C4-2B (cell line): ENCODE results near the gene KCNA1.

Source experiments
- H3K27ac ChIP-seq: fragments of 450-650 bp; 2 replicates; pipeline ENCODE4 v1.5.1; 2017
- CTCF ChIP-seq: fragments of 450-650 bp; conservative IDR thresholded peaks from 2 replicates; pipeline ENCODE4 v1.5.1; 2017; ENCODE audit warnings: mild to moderate bottlenecking
- ZFX ChIP-seq: fragments of 450-650 bp; IDR thresholded peaks from 2 replicates; pipeline ENCODE4 v1.6.1; 2017

KCNA1 gene

GRCh38 chr12:4954621-4955354 is 45.1 kb downstream of the KCNA1 start:
- H3K27ac ChIP-seq: no peak overlapping the region
- TF ChIP-seq ZFX (no peak), CTCF (no peak)

- TF ChIP-seq CTCF (no peak), ZFX (no peak)
Observed at GRCh38 chr12:4956054-4956453, 46.3 kb downstream of the KCNA1 start.

GRCh38 chr12:4956968-4957367 is 47.3 kb downstream of the KCNA1 start:
- no peak overlapping the region for H3K27ac ChIP-seq
- TF ChIP-seq ZFX (no peak), CTCF (peak; percentile 13)

More at GRCh38 chr12:4956054-4956453, 46.3 kb downstream of the KCNA1 start:
- no peak overlapping the region for H3K27ac ChIP-seq

- no peak overlapping the region for H3K27ac ChIP-seq
- TF ChIP-seq CTCF (no peak), ZFX (no peak)
Observed at GRCh38 chr12:4957761-4958160, 48.1 kb downstream of the KCNA1 start.

GRCh38 chr12:4958697-4959375 is 49.1 kb downstream of the KCNA1 start:
- no peak overlapping the region for H3K27ac ChIP-seq
- TF ChIP-seq CTCF: no peak
- TF ChIP-seq ZFX: no peak

DNA sequence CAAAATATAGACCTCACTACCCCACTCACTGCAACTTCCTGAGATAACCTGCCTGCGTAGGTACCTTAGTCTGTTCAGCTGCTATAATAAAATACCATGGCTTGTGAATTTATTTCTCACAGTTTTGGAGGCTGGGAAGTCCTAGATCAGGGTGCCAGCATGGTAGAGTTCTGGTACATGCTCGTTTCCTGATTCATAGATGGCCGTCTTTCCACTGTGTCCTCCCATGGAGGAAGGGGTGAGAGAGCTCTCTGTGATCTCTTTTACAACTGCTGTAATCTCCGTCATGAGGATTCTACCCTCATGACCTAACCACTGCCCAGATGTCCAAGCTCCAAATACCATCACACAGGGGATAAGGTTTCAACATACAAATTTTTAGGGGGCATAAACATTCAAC is 49.7 kb downstream of the KCNA1 start:
- no peak for TF ChIP-seq ZFX
- no peak for TF ChIP-seq CTCF
- no peak overlapping the region for H3K27ac ChIP-seq

DNA sequence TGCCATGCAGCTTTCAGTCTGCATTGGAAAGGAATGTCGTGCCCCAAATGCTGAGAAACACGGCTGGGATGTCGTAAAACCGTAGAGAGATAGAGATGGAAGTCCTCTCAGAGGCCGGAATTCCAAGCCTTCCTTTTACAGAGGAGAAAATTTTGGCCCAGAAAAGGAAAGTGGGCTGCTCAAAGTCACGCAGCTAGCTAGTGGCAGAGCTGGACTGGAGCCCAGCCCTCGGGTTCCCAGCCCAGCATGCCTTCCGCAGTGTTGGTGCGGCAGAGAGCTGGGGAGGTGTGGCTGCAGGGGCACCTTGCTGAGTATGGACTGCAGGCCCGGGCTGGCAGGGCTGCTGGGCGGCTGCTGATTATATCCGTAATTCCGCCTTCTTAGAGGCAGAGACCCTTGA is 50.3 kb downstream of the KCNA1 start:
- TF ChIP-seq ZFX (no peak), CTCF (no peak)
- no peak overlapping the region for H3K27ac ChIP-seq
